Prostate gland (tissue), 2 donors: ENCODE results near the gene SULF2. TPM values are rescaled to one million over a fixed set of nuclear protein-coding genes. Genes with fewer than 3 reads are reported as not detected.

Experiments used
- DNase-seq: peaks from one replicate; pipeline ENCODE4 v3.0.0-alpha.2; 2019; ENCODE audit warnings: low spot score
- H3K27ac ChIP-seq, 2 donors: fragments of 200-600 bp; sonication (generic); 2 replicates each; pipeline ENCODE4 v1.5.1; 2017 to 2019
- H3K27me3 ChIP-seq: fragments of 200-600 bp; sonication (generic); replicated peaks from 2 replicates; pipeline ENCODE4 v1.5.1; 2019; ENCODE audit not compliant: insufficient read depth
- H3K36me3 ChIP-seq, 2 donors: fragments of 200-600 bp; sonication (generic); 1 replicate in 1 of 2; 2 replicates in 1 of 2; pipeline versions ENCODE4 v1.5.1 to v1.8.1; 2017 to 2019
- H3K4me1 ChIP-seq: fragments of 200-600 bp; sonication (generic); replicated peaks from 2 replicates; pipeline ENCODE4 v1.5.1; 2019
- H3K4me3 ChIP-seq, 2 donors: fragments of 200-600 bp; sonication (generic); 2 replicates each; pipeline ENCODE4 v1.5.1; 2017 to 2019
- H3K9me3 ChIP-seq: fragments of 200-600 bp; sonication (generic); 2 replicates; pipeline ENCODE4 v1.5.1; 2017
- CTCF ChIP-seq, 4 experiments: fragments of 200-600 bp in 2 of 4; fragments of 450-650 bp in 2 of 4; sonication (generic) in 2 of 4; IDR thresholded peaks; 1 replicate in 3 of 4; 2 replicates in 1 of 4; pipeline ENCODE4 v1.5.1; 2016 to 2019; ENCODE audit warnings: antibody characterized with exemption in 4 of 4, mild to moderate bottlenecking in 2 of 4, moderate library complexity in 2 of 4
- POLR2A ChIP-seq: fragments of 450-650 bp; IDR thresholded peaks from one replicate; pipeline ENCODE4 v1.6.1; 2016; ENCODE audit warnings: antibody characterized with exemption, mild to moderate bottlenecking
- POLR2AphosphoS5 ChIP-seq: sonication (generic); formaldehyde crosslinking; IDR thresholded peaks from one replicate; pipeline ENCODE4 v1.6.1; 2017; ENCODE audit warnings: antibody characterized with exemption
- WGBS: methylation state at CpG from one replicate; pipeline ENCODE4 v1.1.5; 2018; 5-methylcytosine and 5-hydroxymethylcytosine counted together
- intact Hi-C: fragments of 100-400 bp; cut with DNase I; formaldehyde crosslinking; loops from one replicate; pipeline ENCODE4 v1.14.2; 2022
- total RNA-seq, 2 donors: library from RNA; depleted of rRNA; stranded (reverse); fragments of >200 nt; gene quantifications; one replicate each; pipeline ENCODE4 v1.1.0, GENCODE V29; 2016

SULF2 gene
- total RNA-seq, 2 donors from 2014 or later, result 43.6 to 82.0 TPM

GRCh38 chr20:47660602-47660905 lies 124.7 kb downstream of the SULF2 start:
- H3K36me3 ChIP-seq, result no peaks in the 10 kb centered on the region
- WGBS, result 86% methylated on average over 2 of the region's 2 CpGs
- no peak for TF ChIP-seq CTCF (IDR thresholded peaks at IDR 0.05)
- TF ChIP-seq POLR2AphosphoS5, result no peak
- no peak for TF ChIP-seq POLR2A

GRCh38 chr20:47659904-47660601 lies 125.2 kb downstream of the SULF2 start:
- WGBS, result 56% methylated on average over 7 of the region's 7 CpGs
- intact Hi-C loops, result no loop called here

More at GRCh38 chr20:47660602-47660905, 124.7 kb downstream of the SULF2 start:
- Histone ChIP-seq H3K27me3 (no peaks in the 10 kb centered on the region), H3K4me3 (no peak overlapping the region), H3K27ac (no peak overlapping the region), H3K4me1 (no peaks in the 10 kb centered on the region), H3K9me3 (no peaks in the 10 kb centered on the region)
- intact Hi-C loops, result no loop called here
- no peak for DNase-seq

GRCh38 chr20:47656318-47656717 lies 129.0 kb downstream of the SULF2 start:
- Histone ChIP-seq H3K36me3 (peaks cover 0 to 3% of the 10 kb centered on the region in 2 donors), H3K4me3 (no peak overlapping the region), H3K27ac (no peak overlapping the region), H3K9me3 (no peaks in the 10 kb centered on the region), H3K27me3 (no peaks in the 10 kb centered on the region), H3K4me1 (no peaks in the 10 kb centered on the region)
- 41% methylated on average over 2 of the region's 2 CpGs for WGBS
- intact Hi-C loops, result no loop called here
- DNase-seq, result no peak
- no peak for TF ChIP-seq CTCF (IDR thresholded peaks at IDR 0.05)
- TF ChIP-seq POLR2A, result no peak
- no peak for TF ChIP-seq POLR2AphosphoS5

More at GRCh38 chr20:47659904-47660601, 125.2 kb downstream of the SULF2 start:
- no peak overlapping the region for H3K4me3 ChIP-seq
- H3K27ac ChIP-seq, result no peak overlapping the region
- H3K27me3 ChIP-seq, result no peaks in the 10 kb centered on the region
- TF ChIP-seq POLR2AphosphoS5 (no peak), POLR2A (no peak), CTCF (IDR thresholded peaks at IDR 0.05) (no peak)
- H3K9me3 ChIP-seq, result no peaks in the 10 kb centered on the region
- no peak for DNase-seq
- no peaks in the 10 kb centered on the region for H3K36me3 ChIP-seq
- H3K4me1 ChIP-seq, result no peaks in the 10 kb centered on the region

- Histone ChIP-seq H3K9me3 (no peaks in the 10 kb centered on the region), H3K36me3 (peaks cover 0 to 3% of the 10 kb centered on the region in 2 donors), H3K4me3 (no peak overlapping the region), H3K27me3 (no peaks in the 10 kb centered on the region), H3K4me1 (no peaks in the 10 kb centered on the region), H3K27ac (no peak overlapping the region)
- no peak for DNase-seq
- TF ChIP-seq POLR2AphosphoS5 (no peak), POLR2A (no peak), CTCF (IDR thresholded peaks at IDR 0.05) (no peak)
- intact Hi-C loops, result no loop called here
Measured at GRCh38 chr20:47655635-47656034, 129.6 kb downstream of the SULF2 start.

- Histone ChIP-seq H3K4me3 (no peak overlapping the region), H3K9me3 (no peaks in the 10 kb centered on the region), H3K27ac (no peak overlapping the region), H3K36me3 (peaks cover 0 to 3% of the 10 kb centered on the region in 2 donors), H3K4me1 (no peaks in the 10 kb centered on the region), H3K27me3 (no peaks in the 10 kb centered on the region)
- 96% methylated on average over 1 of the region's 1 CpG for WGBS
- intact Hi-C loops, result no loop called here
- DNase-seq, result no peak
- TF ChIP-seq POLR2A (no peak), CTCF (IDR thresholded peaks at IDR 0.05) (no peak), POLR2AphosphoS5 (no peak)
Measured at GRCh38 chr20:47654370-47654769, 130.9 kb downstream of the SULF2 start.
